Activated naive CD4-positive, alpha-beta T cell treated with anti-CD3 and anti-CD28 coated beads, Interleukin-2, amount 50 U/mL, for 24 hours (primary cell): ENCODE data around the gene MUC20.
"Not testable (repeated sequence)": the region's sequence is repeated elsewhere in the genome, so short reads cannot be mapped to it uniquely, and the experiment has no call there.

Experiments
- H3K27ac Mint-ChIP-seq: one replicate; pipeline ENCODE4 v1.8.0; 2021; ENCODE audit warnings: mild to moderate bottlenecking, mixed read lengths
- H3K27me3 Mint-ChIP-seq: one replicate; pipeline ENCODE4 v1.8.0; 2021; ENCODE audit warnings: mixed read lengths
- H3K36me3 Mint-ChIP-seq: one replicate; pipeline ENCODE4 v1.8.0; 2021; ENCODE audit warnings: mixed read lengths
- H3K4me1 Mint-ChIP-seq: one replicate; pipeline ENCODE4 v1.8.0; 2021; ENCODE audit warnings: mixed read lengths
- H3K4me3 Mint-ChIP-seq: one replicate; pipeline ENCODE4 v1.8.0; 2021; ENCODE audit warnings: mild to moderate bottlenecking, mixed read lengths
- H3K9me3 Mint-ChIP-seq: one replicate; pipeline ENCODE4 v1.8.0; 2021; ENCODE audit warnings: mixed read lengths

Gene MUC20

DNA sequence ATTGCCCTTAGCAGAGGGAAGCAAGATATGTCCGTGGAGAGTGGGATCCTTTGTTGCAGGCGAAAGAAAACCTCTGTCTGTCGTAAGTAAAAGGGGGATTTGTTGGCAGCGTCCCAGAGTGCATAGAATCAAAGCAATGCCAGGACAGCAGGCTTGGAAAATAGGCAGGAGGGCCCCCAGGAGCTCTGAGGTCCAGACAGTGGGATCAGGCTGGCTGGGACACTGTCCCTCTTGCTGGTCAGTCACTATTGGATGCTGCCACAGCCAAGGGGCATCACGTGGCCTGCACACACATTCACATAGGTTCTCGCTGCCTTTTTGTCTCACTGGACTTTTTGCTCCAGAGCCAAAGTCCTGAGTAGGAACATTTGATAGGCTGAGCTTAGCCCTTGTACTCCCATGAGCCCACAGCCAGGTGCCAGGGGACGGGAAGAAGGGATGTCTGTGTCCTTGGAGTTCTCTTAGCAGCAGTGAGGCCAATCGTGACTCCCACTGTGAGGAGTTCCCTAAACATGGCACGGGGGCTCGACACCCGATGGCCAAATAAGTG lies 10.7 kb downstream of the MUC20 start:
- H3K4me1 Mint-ChIP-seq: no peaks in the 10 kb centered on the region
- no peak overlapping the region for H3K27ac Mint-ChIP-seq
- H3K27me3 Mint-ChIP-seq: no peaks in the 10 kb centered on the region
- H3K36me3 Mint-ChIP-seq: peaks cover 10% of the 10 kb centered on the region
- no peaks in the 10 kb centered on the region for H3K9me3 Mint-ChIP-seq
- H3K4me3 Mint-ChIP-seq: no peak overlapping the region

DNA sequence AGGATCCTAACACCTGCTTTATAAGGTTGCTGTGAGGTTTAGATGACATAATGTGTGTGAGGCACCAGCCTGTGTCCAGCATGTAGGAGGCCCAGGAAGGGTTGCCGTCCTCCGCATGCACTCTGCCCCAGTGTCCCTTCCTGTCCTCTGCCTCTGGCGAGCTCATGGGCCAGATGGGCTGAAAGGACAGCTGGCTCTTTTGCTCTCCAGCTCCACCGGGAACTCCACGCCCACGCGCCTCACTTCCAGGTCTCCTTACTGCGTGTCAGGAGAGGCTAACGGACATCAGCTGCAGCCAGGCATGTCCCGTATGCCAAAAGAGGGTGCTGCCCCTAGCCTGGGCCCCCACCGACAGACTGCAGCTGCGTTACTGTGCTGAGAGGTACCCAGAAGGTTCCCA lies 12.2 kb downstream of the MUC20 start:
- Mint-ChIP-seq H3K27me3 (no peaks in the 10 kb centered on the region), H3K9me3 (no peaks in the 10 kb centered on the region), H3K36me3 (peaks cover 12% of the 10 kb centered on the region), H3K4me3 (no peak overlapping the region), H3K4me1 (no peaks in the 10 kb centered on the region), H3K27ac (no peak overlapping the region)

DNA sequence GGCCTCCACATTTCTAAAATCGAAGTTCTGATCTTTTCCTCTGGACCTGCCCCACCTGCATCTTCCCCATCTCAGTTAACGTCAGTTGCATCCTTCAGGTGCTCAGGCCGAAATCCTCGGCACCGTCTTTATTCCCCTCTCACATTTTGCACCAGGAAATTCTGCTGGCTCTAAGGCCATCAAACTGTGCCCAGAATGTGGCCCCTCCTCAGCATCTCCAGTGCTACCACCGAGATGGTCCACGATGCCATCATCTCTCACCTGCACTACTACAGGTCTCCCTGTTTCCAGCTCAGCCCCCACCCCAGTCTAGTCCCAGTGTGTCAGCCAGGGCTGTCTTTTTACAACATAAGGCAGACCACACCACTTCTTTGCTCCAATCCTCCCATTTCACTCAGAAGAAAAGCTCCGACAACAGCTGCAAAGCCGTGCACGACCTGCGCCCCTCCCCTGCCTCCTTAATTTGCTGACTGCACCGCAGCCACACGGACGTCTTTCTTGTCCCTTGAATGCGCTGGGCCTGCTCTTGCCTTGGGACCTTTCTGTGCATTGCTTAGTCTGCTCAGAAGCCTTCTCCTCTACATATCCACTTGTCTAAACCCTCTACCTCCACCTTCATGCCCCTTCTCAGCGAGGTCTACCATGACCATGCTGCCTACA lies 14.4 kb downstream of the MUC20 start:
- Mint-ChIP-seq H3K4me1 (no peaks in the 10 kb centered on the region), H3K4me3 (no peak overlapping the region), H3K27ac (no peak overlapping the region), H3K9me3 (no peaks in the 10 kb centered on the region), H3K36me3 (peaks cover 12% of the 10 kb centered on the region), H3K27me3 (no peaks in the 10 kb centered on the region)

DNA sequence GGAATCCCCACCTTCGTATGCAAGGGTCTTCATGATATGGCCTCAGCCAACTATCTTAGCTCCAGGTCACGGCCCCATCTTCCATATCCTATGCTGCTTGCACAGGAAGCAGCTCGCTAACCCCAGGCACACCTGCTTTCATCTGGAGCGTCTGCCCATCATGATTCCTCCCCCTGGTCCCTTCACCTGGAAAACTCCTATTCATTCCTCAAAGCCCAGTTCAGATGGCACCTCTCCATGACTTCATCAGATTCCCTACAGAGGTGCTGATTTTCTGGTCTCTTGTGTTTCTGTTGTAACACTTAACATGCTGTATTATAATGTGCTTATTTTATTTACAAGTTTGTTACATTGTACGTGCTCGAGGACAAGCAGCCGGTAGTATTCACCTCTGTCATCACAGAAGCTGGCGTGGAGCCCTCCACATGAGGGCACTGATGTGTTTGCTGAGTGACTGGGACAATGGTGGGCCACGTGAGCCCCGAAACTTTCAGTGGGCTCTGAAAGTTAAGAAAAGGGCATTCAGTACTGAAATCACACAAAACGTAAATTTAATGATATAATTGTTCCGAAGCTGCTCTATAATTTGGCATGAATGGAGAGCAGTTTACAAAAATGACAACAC lies 16.2 kb downstream of the MUC20 start:
- H3K27me3 Mint-ChIP-seq: no peaks in the 10 kb centered on the region
- no peaks in the 10 kb centered on the region for H3K4me1 Mint-ChIP-seq
- H3K9me3 Mint-ChIP-seq: no peaks in the 10 kb centered on the region
- peaks cover 8% of the 10 kb centered on the region for H3K36me3 Mint-ChIP-seq
- no peak overlapping the region for H3K4me3 Mint-ChIP-seq
- H3K27ac Mint-ChIP-seq: peak overlapping the region; percentile 10

DNA sequence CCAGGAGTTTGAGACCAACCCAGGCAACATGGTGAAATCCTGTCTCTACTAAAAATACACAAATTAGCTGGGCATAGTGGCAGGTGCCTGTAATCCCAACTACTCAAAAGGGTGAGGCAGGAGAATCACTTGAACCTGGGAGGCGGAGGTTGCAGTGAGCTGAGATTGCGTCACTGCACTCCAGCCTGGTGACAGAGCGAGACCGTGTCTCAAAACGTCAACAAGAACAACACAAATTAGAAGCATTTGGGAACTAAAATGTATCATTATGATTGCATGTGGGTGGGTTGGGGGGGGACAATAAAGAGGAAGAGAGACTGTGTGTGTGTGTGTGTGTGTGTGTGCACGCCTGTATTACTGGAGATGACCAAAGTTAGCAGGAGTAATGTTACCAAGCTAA lies 17.0 kb downstream of the MUC20 start:
- not testable (repeated sequence) for H3K4me1 Mint-ChIP-seq, H3K4me3 Mint-ChIP-seq, H3K27me3 Mint-ChIP-seq, H3K9me3 Mint-ChIP-seq, H3K27ac Mint-ChIP-seq, H3K36me3 Mint-ChIP-seq

DNA sequence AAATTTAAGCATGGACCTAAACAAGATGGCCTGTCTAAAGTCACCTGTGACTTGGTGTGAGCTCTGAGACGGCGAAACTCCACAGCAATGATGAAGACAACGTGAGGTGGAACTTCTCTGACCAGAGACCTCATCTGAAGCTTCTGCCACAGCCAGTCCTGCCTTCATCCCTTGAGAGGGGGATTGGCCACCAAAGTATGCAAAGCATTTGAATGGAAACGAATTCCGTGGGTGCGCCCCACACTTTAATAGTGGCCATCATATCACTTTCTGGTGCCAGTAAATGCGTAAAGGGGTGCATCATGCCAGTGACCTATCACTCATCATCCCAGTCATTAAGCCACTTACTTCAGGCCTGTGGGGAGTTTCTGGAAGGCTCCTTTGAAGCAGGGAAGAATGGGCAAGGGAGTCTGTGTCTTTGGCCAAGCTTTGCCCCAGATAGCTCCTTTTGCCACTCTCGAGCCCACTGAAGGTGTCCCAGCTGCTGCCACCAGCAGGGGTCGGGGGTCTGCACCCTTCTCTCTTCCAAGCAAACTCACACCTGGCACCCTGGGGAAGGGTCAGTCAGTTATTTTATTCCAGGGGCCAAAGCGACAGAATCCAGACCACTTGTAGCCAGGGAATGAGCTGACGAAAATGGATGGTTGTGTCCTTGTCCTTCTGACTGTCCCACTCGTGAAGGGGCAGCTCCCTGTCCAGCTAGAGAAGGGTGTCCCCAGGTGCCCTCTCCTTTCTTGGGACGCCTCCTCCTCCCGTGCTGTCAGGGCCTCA lies 17.7 kb downstream of the MUC20 start:
- Mint-ChIP-seq H3K27ac (no peak overlapping the region), H3K4me1 (no peaks in the 10 kb centered on the region), H3K9me3 (no peaks in the 10 kb centered on the region), H3K36me3 (peaks cover 8% of the 10 kb centered on the region), H3K27me3 (no peaks in the 10 kb centered on the region), H3K4me3 (no peak overlapping the region)

DNA sequence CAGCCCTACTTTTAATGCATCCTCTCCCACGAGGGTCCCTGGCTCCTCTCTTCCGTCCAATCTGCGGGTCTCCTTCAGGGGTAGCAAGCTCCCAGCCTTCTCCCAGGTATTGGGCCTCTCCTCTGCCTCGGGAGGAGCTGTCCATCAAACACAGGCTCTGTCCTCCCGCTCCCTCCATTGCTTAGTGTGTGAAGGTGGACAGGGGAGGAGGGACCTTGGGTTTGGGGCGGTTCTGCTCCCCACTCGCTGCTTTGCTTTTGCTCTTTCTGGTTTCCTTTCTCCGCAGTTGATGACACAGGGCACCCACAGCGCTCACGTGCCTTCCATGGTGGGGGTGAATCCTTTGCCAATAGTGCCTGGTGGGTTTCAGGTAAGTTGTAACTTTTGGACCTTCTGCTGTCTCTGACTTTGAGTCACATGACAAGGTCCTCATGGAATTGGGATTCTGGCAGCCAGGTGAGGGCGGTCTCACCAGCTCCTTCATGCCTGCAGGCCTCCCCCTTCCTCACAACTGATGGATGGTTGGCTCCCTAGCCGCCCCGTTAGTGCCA lies 18.9 kb downstream of the MUC20 start:
- no peaks in the 10 kb centered on the region for H3K4me1 Mint-ChIP-seq
- no peak overlapping the region for H3K4me3 Mint-ChIP-seq
- no peaks in the 10 kb centered on the region for H3K27me3 Mint-ChIP-seq
- H3K36me3 Mint-ChIP-seq: peaks cover 8% of the 10 kb centered on the region
- H3K27ac Mint-ChIP-seq: no peak overlapping the region
- H3K9me3 Mint-ChIP-seq: no peaks in the 10 kb centered on the region

DNA sequence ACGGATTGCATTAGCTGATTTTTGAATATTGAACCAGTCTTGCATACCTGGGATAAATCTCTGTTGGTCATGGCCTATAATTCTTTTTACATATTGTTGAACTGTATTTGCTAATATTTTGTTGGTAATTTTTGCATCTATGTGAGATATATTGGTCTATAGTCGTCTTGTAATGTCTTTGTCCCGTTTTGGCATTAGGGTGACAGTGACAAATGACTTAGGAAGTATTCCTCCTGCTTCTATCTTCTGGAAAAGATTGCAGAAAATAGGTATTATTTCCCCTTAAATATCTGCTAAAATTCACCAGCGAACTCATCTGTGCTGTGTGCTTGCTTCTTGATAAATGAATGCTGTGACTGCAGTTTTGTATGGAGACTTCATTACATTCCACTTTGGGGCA lies 23.7 kb downstream of the MUC20 start:
- Mint-ChIP-seq H3K27me3 (no peaks in the 10 kb centered on the region), H3K9me3 (no peaks in the 10 kb centered on the region), H3K4me1 (peaks cover 17% of the 10 kb centered on the region), H3K27ac (no peak overlapping the region), H3K4me3 (no peak overlapping the region), H3K36me3 (no peaks in the 10 kb centered on the region)

DNA sequence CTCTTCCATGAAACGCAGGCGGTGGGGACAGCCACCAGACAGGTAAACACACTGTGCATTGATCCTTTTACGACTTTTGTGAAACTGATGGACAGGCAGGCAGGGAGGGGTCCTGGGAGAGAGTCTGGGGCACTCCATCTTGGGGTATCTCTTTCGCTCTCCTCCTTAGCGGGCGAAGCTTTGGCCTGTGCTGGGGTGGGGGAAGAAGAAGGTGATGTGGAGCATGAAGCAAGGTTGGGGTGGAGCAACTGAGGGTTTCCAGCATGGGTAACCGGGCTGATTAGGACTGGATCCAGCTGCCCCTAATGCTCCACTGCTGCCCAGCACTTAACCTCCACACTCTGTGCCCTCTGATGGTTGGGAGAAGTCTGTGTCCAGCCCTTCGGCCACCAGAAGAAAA lies 25.6 kb downstream of the MUC20 start:
- no peaks in the 10 kb centered on the region for H3K27me3 Mint-ChIP-seq
- no peak overlapping the region for H3K27ac Mint-ChIP-seq
- H3K4me1 Mint-ChIP-seq: peaks cover 17% of the 10 kb centered on the region
- H3K36me3 Mint-ChIP-seq: no peaks in the 10 kb centered on the region
- no peaks in the 10 kb centered on the region for H3K9me3 Mint-ChIP-seq
- H3K4me3 Mint-ChIP-seq: no peak overlapping the region

DNA sequence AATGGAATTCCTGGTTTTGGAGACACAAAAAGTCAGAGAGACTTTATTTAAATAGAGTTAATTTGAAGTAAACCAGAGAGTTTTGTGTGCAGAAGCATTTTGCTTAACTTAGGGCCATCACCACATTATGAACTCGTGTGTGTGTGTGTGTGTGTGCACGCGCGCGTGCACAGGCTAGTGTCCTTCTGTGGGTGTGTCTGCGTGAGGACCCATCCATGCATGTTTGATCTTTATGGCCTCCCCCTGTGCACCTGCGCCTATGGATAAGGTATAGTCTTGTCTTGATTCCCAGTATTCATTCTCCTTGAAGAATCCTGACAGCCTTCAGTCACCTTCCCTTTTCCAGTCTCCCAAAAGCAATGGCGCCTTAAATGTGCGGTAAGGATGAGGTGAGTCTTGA lies 26.0 kb downstream of the MUC20 start:
- no peaks in the 10 kb centered on the region for H3K9me3 Mint-ChIP-seq
- no peaks in the 10 kb centered on the region for H3K27me3 Mint-ChIP-seq
- H3K4me1 Mint-ChIP-seq: peaks cover 17% of the 10 kb centered on the region
- H3K36me3 Mint-ChIP-seq: no peaks in the 10 kb centered on the region
- H3K27ac Mint-ChIP-seq: no peak overlapping the region
- H3K4me3 Mint-ChIP-seq: no peak overlapping the region

DNA sequence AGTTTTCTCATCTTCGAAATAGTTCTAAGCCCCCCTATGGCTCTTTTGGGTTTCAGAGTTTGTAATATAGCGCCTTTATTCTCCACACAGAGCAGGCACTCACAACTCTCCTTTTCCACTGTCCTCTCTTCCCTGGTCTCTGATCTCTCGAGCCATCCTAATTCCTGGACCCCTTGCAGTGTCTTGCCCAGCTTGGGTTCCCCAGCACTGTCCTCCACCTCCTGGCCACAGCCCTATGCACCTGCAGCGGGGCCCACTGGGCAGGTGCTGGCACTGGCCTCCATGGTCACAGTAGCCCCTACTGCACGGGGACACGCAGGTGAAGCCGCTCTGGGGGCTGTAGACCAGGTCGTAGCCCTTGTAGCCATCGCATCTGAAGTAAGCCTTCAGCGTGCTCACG lies 27.9 kb downstream of the MUC20 start:
- Mint-ChIP-seq H3K4me3 (no peak overlapping the region), H3K27me3 (no peaks in the 10 kb centered on the region), H3K36me3 (no peaks in the 10 kb centered on the region), H3K4me1 (peaks cover 17% of the 10 kb centered on the region), H3K27ac (no peak overlapping the region), H3K9me3 (no peaks in the 10 kb centered on the region)

DNA sequence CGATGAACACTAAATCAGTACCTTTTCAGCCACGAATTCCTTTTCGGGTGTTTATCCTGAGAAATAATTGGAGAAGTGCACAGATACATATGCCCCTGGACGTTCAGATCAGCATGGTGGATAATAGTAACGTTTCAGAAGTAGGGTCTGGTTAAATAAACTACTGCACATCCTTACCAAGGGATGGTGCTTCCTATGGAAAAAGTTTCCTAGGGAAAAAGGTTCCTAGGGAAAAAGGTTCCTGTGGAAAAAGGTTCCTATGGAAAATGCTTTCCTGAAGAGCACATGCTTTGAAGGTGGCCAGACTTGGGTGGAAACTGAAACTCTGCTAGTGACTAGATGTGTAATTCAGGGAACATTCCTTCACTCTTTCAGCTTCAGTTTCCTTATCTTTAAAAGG lies 28.3 kb downstream of the MUC20 start:
- H3K27ac Mint-ChIP-seq, H3K4me3 Mint-ChIP-seq, H3K36me3 Mint-ChIP-seq, H3K27me3 Mint-ChIP-seq, H3K9me3 Mint-ChIP-seq: not testable (repeated sequence)
- peaks cover 17% of the 10 kb centered on the region for H3K4me1 Mint-ChIP-seq

DNA sequence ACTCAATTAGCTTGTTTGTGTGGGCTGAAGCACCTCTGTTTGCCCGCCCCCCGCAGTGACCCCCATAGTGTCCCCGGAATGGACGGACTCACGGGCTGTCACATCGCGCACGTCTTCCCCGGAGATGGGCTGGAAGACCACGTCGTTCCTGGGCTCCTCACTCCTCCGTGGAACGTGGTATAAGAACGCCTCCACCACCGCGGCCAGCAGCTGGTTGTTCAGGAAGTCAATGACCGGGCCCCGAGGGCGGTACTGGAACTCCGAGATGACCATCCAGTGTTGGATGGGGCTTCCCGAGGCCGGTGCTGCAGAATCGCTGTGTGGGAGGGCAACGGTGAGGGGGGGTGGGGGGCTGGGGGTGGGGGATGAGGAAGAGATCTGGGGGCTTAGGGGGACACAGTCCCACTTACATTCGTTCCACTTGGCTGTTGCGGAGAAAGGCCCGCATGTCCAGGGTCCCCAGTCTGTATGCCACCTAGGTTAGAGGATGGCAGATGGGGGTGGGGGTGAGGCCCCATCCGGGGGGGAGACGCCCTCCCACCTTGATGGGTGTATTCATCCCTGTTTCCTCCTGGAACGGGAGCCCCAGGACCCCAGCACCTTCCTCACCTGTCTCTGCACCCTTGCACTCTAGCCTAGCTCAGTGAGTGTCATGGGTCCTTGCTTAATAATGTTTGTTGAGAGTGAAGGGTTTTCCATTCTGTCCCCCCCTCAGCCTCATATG lies 30.2 kb downstream of the MUC20 start:
- Mint-ChIP-seq H3K36me3 (no peaks in the 10 kb centered on the region), H3K4me1 (peaks cover 17% of the 10 kb centered on the region)

DNA sequence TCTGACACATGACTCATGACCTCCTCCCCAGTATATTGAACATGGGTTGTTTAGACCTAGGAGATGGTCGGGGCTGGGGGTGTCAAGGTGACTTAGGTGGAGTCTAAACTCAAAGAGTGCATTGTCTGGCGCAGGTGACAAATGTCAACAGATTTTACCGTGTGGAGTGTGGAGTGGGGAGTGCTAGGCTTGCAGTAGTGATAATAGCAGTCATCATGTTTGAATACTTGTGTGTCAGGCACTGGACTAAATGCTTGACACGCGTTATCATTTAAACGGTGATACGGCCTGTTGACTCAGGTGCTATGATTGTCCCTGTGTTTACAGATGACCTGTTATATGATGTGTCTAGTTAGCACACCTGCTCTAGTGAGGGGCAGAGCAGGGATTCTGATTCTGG lies 30.8 kb downstream of the MUC20 start:
- Mint-ChIP-seq H3K36me3 (no peaks in the 10 kb centered on the region), H3K4me1 (peaks cover 17% of the 10 kb centered on the region), H3K27me3 (no peaks in the 10 kb centered on the region), H3K9me3 (no peaks in the 10 kb centered on the region), H3K4me3 (no peak overlapping the region), H3K27ac (no peak overlapping the region)

More for the DNA sequence above, 30.2 kb downstream of the MUC20 start:
- Mint-ChIP-seq H3K9me3 (no peaks in the 10 kb centered on the region), H3K27me3 (no peaks in the 10 kb centered on the region), H3K4me3 (no peak overlapping the region), H3K27ac (no peak overlapping the region)

DNA sequence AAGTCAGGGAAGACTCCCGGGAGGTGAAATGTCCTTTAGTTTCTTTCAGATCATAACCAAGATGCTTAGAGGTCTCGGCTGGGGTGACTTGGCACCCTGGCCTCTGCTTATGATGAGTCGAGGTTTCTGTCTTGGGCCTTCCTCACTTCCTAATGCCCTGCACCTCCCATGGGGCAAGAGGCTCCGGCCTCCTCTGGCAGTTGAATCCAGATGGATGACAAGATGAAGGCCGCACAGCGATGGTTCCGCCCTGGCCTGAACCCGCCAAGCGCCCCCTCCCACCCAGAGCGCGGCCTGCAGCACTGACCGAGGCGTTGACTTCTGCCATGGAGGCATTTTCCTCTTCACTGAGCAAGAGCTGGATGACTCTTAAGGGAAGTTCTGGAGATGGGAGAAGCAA lies 31.3 kb downstream of the MUC20 start:
- H3K27ac Mint-ChIP-seq: no peak overlapping the region
- H3K36me3 Mint-ChIP-seq: no peaks in the 10 kb centered on the region
- H3K27me3 Mint-ChIP-seq: no peaks in the 10 kb centered on the region
- no peaks in the 10 kb centered on the region for H3K9me3 Mint-ChIP-seq
- peaks cover 17% of the 10 kb centered on the region for H3K4me1 Mint-ChIP-seq
- H3K4me3 Mint-ChIP-seq: no peak overlapping the region
